ENCODE results near the gene RNASEH1. TPM values are rescaled to one million over a fixed set of nuclear protein-coding genes. Genes with fewer than 3 reads are reported as not detected.

The RNASEH1 gene
- total RNA-seq, 1 donor from 2014 or later = 22.5 TPM

DNA sequence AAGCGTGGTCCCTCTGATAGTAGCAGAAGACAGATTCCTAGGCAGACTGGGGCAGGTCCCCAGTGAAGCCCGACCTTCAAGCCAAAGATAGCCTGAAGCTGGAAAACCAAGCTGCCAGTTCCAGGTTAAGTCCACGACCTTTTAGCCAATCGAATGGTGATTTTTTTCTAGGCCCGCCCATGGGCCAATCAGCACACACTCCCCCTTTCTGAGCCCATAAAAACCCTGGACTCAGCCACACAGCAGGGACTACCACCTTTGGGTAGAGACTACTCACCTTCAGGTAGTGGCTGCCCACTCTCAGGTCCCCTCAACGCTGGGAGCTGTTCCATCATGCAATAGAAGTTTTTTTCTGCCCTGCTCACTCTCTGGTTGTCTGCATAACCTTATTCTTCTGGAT is 24.3 kb downstream of the RNASEH1 start:
- Mint-ChIP-seq H3K36me3 (no peaks in the 10 kb centered on the region), H3K4me3 (no peak overlapping the region)

DNA sequence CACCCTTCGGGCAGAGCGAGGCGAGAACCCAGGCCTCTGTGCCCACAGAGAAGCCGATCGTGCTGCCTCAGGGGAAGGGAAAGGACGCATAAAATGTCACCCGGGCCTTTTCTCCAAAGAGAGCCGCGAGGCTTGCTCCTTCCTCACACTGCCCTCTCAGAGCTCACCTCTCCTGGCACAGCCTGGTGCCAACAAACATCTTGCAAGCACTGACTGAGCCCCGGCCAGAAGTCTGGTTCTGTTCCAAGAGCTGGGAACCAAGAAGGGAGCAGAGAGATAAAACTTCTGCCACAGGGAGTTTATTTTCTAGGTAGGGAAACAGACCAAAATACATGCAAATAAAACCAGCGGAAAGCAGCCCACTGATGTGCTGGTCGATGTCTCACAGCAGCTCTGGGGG is 25.2 kb downstream of the RNASEH1 start:
- DNase-seq (ENCODE audit: low spot score in 2 of 2, unreplicated experiment in 2 of 2) = no peak
- no peaks in the 10 kb centered on the region for H3K9me3 Mint-ChIP-seq
- H3K4me3 Mint-ChIP-seq = no peak overlapping the region
- H3K27me3 Mint-ChIP-seq (ENCODE audit: low read depth) = no peaks in the 10 kb centered on the region
- H3K4me1 Mint-ChIP-seq = peaks cover 19% of the 10 kb centered on the region
- no peaks in the 10 kb centered on the region for H3K36me3 Mint-ChIP-seq
- H3K27ac Mint-ChIP-seq = no peak overlapping the region
- TF ChIP-seq, protein P1, sequence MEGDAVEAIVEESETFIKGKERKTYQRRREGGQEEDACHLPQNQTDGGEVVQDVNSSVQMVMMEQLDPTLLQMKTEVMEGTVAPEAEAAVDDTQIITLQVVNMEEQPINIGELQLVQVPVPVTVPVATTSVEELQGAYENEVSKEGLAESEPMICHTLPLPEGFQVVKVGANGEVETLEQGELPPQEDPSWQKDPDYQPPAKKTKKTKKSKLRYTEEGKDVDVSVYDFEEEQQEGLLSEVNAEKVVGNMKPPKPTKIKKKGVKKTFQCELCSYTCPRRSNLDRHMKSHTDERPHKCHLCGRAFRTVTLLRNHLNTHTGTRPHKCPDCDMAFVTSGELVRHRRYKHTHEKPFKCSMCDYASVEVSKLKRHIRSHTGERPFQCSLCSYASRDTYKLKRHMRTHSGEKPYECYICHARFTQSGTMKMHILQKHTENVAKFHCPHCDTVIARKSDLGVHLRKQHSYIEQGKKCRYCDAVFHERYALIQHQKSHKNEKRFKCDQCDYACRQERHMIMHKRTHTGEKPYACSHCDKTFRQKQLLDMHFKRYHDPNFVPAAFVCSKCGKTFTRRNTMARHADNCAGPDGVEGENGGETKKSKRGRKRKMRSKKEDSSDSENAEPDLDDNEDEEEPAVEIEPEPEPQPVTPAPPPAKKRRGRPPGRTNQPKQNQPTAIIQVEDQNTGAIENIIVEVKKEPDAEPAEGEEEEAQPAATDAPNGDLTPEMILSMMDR (IDR thresholded peaks at IDR 0.05; ENCODE audit: unreplicated experiment) = no peak

More for the DNA sequence above, 24.3 kb downstream of the RNASEH1 start:
- H3K9me3 Mint-ChIP-seq = no peaks in the 10 kb centered on the region
- H3K27me3 Mint-ChIP-seq (ENCODE audit: low read depth) = no peaks in the 10 kb centered on the region
- DNase-seq (ENCODE audit: low spot score in 2 of 2, unreplicated experiment in 2 of 2) = no peak
- H3K4me1 Mint-ChIP-seq = peaks cover 19% of the 10 kb centered on the region
- TF ChIP-seq, protein P1 (IDR thresholded peaks at IDR 0.05; ENCODE audit: unreplicated experiment) = no peak
- H3K27ac Mint-ChIP-seq = peak overlapping the region; percentile 22

DNA sequence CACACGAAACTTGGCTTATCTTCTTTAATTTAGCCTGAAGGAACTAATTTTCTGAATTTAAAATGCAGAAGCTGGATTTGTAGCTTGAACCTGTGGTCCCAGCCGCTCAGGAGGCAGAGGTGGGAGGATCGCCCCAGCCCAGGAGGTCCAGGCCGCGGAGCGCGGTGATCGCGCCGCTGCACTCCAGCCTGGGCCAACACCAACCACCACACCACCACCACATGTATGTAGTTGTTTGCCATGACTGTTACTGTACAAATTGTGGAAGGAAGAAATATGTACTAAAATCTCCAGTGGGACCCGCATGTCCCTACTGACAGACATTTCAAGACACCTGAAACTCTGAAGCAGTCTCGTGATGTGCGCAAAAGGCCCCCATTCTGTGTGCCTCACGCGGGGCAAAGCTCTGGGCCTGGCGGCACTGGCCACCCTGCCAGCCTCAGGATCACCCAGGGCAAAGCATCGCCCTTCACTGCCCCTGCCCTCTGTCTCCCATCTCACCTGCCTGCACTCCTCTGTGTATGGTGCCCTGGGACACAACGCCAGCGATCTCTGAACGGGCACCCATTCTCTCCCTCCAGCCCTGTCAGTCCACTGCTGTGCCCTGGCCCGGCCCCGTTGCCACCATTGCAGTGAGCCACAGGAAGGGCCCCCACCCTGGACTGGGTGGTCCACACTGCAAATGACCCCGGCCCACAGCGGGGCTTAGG is 28.7 kb downstream of the RNASEH1 start:
- Mint-ChIP-seq H3K36me3 (no peaks in the 10 kb centered on the region), H3K9me3 (no peaks in the 10 kb centered on the region), H3K27me3 (ENCODE audit: low read depth) (no peaks in the 10 kb centered on the region), H3K4me3 (no peak overlapping the region), H3K4me1 (peaks cover 9% of the 10 kb centered on the region), H3K27ac (no peak overlapping the region)
- DNase-seq (ENCODE audit: low spot score in 2 of 2, unreplicated experiment in 2 of 2) = no peak
- TF ChIP-seq, protein P1 (IDR thresholded peaks at IDR 0.05; ENCODE audit: unreplicated experiment) = no peak

DNA sequence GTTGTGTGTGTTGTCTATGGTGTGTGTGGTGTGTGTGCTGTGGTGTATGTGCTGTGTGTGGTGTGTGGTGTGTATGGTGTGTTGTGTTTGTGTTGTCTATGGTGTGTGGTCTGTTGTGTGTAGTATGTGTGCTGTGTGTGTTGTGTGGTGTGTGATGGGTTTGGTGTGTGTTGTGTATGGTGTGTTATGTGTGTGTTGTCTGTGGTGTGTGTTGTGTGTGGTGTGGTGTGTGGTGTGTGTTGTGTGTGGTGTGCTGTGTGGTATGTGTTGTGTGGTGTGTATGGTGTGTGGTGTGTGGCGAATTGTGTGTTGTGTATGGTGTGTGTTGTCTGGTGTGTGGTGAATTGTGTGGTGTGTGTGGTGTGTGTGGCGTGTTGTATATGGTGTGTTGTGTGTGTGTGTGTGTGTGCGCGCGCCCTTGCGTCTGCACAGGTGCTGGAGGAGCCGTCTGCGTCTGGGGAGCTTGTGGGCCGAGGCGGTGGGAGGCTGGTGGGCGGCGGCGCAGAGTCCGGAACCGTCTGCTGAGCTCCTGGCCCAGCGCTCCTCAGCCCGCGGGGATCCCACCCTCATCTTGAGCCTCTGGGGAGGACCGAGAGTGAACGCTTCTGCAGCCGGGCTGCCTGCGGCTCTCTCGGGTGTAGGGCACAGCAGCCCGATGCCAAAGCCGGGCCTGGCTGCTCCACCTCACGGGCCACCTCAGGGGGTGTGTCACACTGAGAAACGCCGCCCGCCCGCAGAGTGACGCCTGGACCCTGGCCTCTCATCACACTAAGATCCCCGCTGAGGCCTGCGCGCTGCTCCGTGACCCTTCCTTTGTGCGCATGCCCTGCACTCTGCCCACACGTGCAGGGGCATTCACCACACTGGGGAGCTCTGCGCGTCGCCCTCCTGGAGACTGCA is 30.0 kb downstream of the RNASEH1 start:
- no peaks in the 10 kb centered on the region for H3K36me3 Mint-ChIP-seq
- TF ChIP-seq, protein P1 (IDR thresholded peaks at IDR 0.05; ENCODE audit: unreplicated experiment) = no peak
- H3K27me3 Mint-ChIP-seq (ENCODE audit: low read depth) = no peaks in the 10 kb centered on the region
- no peak overlapping the region for H3K27ac Mint-ChIP-seq
- peaks cover 19% of the 10 kb centered on the region for H3K4me1 Mint-ChIP-seq
- H3K4me3 Mint-ChIP-seq = no peak overlapping the region
- H3K9me3 Mint-ChIP-seq = no peaks in the 10 kb centered on the region
- DNase-seq (ENCODE audit: low spot score in 2 of 2, unreplicated experiment in 2 of 2) = no peak

DNA sequence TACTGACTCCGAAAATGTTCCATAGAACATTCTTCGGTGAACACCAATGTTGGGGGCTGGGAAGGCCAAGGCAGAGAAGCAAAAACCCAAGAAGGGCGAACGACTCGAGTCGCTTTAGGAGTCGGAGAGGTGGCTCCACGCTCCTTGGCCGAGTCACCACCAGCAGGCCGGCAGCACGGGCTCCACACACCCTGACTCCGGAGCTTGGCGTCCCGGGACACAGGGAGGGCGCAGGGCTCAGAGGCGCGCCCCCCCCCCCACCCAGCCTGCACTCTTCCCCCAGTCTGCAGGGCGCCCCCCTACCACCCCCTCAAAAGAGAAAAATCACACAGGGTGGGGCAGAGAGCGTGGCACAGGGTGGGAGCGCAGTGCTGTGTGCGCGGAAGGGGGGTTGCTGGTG is 31.3 kb downstream of the RNASEH1 start:
- no peaks in the 10 kb centered on the region for H3K27me3 Mint-ChIP-seq (ENCODE audit: low read depth)
- H3K27ac Mint-ChIP-seq = no peak overlapping the region
- no peak for DNase-seq (ENCODE audit: low spot score in 2 of 2, unreplicated experiment in 2 of 2)
- TF ChIP-seq, protein P1 (IDR thresholded peaks at IDR 0.05; ENCODE audit: unreplicated experiment) = no peak
- H3K9me3 Mint-ChIP-seq = no peaks in the 10 kb centered on the region
- H3K4me1 Mint-ChIP-seq = peaks cover 27% of the 10 kb centered on the region
- H3K36me3 Mint-ChIP-seq = no peaks in the 10 kb centered on the region
- no peak overlapping the region for H3K4me3 Mint-ChIP-seq

Measured in mesothelial cell of epicardium (in vitro differentiated cells).